ENCODE measurements around the gene ARID5B. TPM values are rescaled to one million over a fixed set of nuclear protein-coding genes. Genes with fewer than 3 reads are reported as not detected.

ARID5B gene
- total RNA-seq, 2 experiments from 2014 or later = 34.8 to 35.9 TPM

DNA sequence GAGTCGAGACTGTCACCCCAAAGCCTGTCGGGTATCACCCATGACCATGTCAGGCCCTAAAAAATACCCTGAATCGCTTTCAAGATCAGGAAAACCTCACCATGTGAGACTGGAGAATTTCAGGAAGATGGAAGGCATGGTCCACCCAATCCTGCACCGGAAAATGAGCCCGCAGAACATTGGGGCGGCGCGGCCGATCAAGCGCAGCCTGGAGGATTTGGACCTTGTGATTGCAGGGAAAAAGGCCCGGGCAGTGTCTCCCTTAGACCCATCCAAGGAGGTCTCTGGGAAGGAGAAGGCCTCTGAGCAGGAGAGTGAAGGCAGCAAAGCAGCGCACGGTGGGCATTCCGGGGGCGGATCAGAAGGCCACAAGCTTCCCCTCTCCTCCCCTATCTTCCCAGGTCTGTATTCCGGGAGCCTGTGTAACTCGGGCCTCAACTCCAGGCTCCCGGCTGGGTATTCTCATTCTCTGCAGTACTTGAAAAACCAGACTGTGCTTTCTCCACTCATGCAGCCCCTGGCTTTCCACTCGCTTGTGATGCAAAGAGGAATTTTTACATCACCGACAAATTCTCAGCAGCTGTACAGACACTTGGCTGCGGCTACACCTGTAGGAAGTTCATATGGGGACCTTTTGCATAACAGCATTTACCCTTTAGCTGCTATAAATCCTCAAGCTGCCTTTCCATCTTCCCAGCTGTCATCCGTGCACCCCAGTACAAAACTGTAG, 191.0 kb downstream of the ARID5B start:
- Mint-ChIP-seq H3K27me3 (no peaks in the 10 kb centered on the region), H3K4me3 (no peak overlapping the region), H3K36me3 (peaks cover 90% of the 10 kb centered on the region), H3K27ac (no peak overlapping the region), H3K4me1 (peaks cover 33% of the 10 kb centered on the region), H3K9me3 (ENCODE audit: low read depth) (no peaks in the 10 kb centered on the region)
- ATAC-seq = no peak
- DNase-seq = no peak
- CTCF ChIA-PET = no interaction called here

GRCh38 chr10:62093863-62094291, 192.4 kb downstream of the ARID5B start:
- Mint-ChIP-seq H3K4me1 (peaks cover 30% of the 10 kb centered on the region), H3K27ac (no peak overlapping the region), H3K4me3 (no peak overlapping the region), H3K9me3 (ENCODE audit: low read depth) (no peaks in the 10 kb centered on the region), H3K36me3 (peaks cover 82% of the 10 kb centered on the region), H3K27me3 (no peaks in the 10 kb centered on the region)
- DNase-seq (no peak), ATAC-seq (no peak)
- CTCF ChIA-PET = no interaction called here

DNA sequence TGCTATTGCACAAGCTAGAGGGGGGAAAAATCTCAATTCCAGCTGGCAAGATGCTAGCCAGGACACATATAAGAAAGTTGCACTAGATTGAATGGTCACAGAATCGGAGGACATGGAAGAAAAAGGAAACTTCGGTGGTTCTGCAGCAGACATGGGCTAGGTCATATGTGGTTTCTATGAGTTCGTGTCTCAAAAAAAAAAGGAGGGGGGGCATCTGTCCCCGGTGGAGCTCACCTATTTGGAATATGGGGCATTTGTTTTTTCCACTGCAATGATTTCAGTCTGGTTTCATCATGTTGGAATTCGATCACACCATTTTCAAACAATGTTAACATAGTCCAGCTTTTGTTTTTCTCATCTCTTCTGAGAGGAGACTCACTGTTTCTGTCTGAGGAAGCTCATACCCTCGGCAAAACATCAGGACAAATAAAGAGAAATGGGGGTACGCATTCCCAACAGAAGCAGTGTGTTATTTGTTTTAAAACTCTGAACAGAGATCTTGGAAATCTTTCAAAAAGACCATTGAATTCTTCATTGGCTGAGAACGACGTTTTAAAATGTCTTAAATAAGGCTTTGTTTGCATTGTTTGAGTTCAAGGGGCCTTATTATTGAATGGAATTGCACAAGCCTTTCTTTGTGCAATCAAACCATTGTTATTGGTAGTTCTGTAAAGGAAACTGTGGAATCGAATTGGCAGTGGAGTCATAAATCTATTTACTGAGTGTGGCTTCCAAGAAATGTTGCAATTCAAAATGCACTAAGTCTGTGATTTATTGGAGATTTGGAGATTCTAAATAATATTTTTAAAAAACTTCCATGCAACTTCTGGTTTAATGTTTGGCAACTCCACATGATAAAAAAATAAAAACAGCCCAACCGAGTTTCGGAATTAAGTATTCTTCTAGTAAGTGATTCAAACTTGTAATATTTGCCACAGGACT, 194.0 kb downstream of the ARID5B start:
- CTCF ChIA-PET = interaction anchor here (1.5 kb wide), 1 partner anchor 12 kb away, joined by 3 read pairs; no protein-coding TSS in a partner anchor
- H3K27ac Mint-ChIP-seq = no peak overlapping the region
- H3K4me3 Mint-ChIP-seq = no peak overlapping the region
- ATAC-seq (no peak), DNase-seq (no peak)
- no peaks in the 10 kb centered on the region for H3K27me3 Mint-ChIP-seq
- no peaks in the 10 kb centered on the region for H3K9me3 Mint-ChIP-seq (ENCODE audit: low read depth)
- H3K36me3 Mint-ChIP-seq = peaks cover 67% of the 10 kb centered on the region
- H3K4me1 Mint-ChIP-seq = peaks cover 22% of the 10 kb centered on the region

- Mint-ChIP-seq H3K27ac (peak overlapping the region; percentile 56), H3K36me3 (peaks cover 58% of the 10 kb centered on the region), H3K4me1 (peaks cover 22% of the 10 kb centered on the region), H3K9me3 (ENCODE audit: low read depth) (no peaks in the 10 kb centered on the region), H3K4me3 (no peak overlapping the region), H3K27me3 (no peaks in the 10 kb centered on the region)
- ATAC-seq (no peak), DNase-seq (no peak)
- CTCF ChIA-PET = interaction anchor here (1.5 kb wide), 1 partner anchor 11 kb away, joined by 3 read pairs; no protein-coding TSS in a partner anchor
These were observed 194.9 kb downstream of the ARID5B start for GRCh38 chr10:62096256-62096933.

DNA sequence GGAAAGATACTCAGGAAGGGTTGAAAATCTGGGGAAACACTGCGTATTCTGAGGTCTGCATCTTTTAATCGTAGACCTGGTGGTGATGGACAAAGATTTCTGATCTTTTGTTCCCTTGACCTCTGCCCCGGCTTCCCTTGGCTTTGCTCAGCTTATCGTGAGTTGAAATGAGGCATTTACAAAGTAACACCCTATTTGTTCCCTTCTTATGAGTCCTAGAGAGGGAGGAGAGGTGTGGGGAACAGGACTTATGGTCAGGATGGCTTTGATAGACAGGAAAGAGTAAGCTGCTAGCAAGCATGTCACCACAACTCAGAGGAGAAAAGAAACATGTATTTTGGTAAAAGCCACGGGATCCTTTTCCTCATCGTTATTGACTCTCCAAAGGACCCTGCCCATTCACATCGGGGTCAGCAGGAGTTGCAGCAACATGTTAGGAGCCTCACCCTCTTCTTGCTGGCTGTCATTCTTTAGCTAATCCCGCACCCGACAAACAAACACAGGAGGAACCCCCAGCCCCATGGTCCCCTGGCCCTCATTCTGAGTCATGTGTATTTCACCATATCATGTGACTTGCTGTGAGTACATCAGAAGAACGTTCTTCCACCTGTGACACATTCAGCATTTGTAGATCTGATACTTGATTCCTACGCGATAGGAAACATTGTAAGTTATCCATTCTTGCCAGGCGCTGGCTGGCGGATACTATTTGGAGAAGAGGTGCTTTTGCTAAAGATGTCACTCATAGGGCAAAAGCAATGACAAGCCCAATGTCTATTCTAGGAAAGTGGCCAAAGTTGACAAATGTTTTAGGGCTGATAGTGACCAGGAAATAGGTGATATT, 197.0 kb downstream of the ARID5B start:
- H3K27me3 Mint-ChIP-seq = no peaks in the 10 kb centered on the region
- CTCF ChIA-PET = no interaction called here
- H3K36me3 Mint-ChIP-seq = peaks cover 38% of the 10 kb centered on the region
- no peak for DNase-seq
- H3K4me3 Mint-ChIP-seq = no peak overlapping the region
- ATAC-seq = no peak
- H3K9me3 Mint-ChIP-seq (ENCODE audit: low read depth) = no peaks in the 10 kb centered on the region
- peaks cover 21% of the 10 kb centered on the region for H3K4me1 Mint-ChIP-seq
- no peak overlapping the region for H3K27ac Mint-ChIP-seq

- Mint-ChIP-seq H3K27me3 (no peaks in the 10 kb centered on the region), H3K4me1 (peaks cover 21% of the 10 kb centered on the region), H3K9me3 (ENCODE audit: low read depth) (no peaks in the 10 kb centered on the region), H3K36me3 (peaks cover 30% of the 10 kb centered on the region), H3K4me3 (no peak overlapping the region), H3K27ac (no peak overlapping the region)
- CTCF ChIA-PET = interaction anchor here (0.6 to 1.3 kb wide), 3 partner anchors 12 to 216 kb away, joined by 3 to 4 read pairs (median 3); no protein-coding TSS in a partner anchor
- DNase-seq (no peak), ATAC-seq (no peak)
These were observed 197.8 kb downstream of the ARID5B start for GRCh38 chr10:62099299-62099698.

DNA sequence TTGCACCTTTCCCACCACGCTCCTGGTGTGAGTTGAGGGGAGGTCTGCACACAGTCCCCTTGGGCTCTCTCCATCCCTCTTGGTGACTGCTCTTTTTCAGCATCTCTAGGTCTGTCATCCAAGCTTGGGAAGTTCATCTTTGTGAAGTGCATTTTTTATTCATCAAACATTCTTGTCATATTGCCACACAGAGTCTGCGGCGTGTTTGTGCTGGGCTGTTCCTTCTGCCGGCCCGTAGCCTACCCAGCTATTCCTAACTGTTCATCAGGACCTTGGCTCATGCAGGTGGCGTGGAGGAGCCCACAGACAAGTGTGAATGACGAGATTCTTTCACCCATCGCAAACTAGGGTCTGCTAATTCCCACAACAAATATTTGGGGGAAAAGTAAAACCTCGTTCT, 202.4 kb downstream of the ARID5B start:
- Mint-ChIP-seq H3K36me3 (peaks cover 3% of the 10 kb centered on the region), H3K27ac (no peak overlapping the region), H3K4me1 (peaks cover 25% of the 10 kb centered on the region), H3K4me3 (no peak overlapping the region), H3K9me3 (ENCODE audit: low read depth) (no peaks in the 10 kb centered on the region), H3K27me3 (no peaks in the 10 kb centered on the region)
- ATAC-seq (no peak), DNase-seq (no peak)
- CTCF ChIA-PET = no interaction called here

DNA sequence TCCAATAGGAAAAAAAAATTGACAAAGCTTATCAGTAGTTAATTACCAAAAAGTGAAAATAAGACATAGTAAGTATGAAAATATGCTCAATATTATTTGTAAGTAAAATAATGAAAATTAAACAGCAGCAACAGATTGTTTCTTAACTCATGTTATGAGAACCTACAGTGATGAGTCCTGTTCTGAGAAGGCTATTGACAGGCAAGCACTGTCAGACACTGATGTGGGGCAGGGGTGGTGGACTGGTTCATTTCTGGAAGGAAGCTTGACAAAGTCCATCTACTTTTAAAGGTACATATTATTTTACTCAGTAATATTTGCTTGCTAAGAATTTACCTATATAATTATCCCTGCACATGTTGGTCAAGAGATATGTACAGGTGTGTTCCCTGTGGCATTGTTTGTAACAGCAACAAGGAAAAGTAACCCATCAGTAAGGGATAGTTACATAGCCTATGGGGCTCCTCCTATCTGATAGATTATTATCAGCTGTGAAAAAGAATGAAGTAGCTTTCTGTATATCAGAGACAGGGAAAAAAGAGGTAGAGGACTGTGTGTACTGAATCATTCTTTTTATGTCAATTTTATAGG, 205.5 kb downstream of the ARID5B start:
- CTCF ChIA-PET = interaction anchor here (0.7 to 1.1 kb wide), 4 partner anchors 9 to 69 kb away, joined by 3 read pairs; no protein-coding TSS in a partner anchor
- peaks cover 5% of the 10 kb centered on the region for H3K36me3 Mint-ChIP-seq
- DNase-seq = no peak
- H3K4me1 Mint-ChIP-seq = peaks cover 41% of the 10 kb centered on the region
- H3K27ac Mint-ChIP-seq = no peak overlapping the region
- H3K4me3 Mint-ChIP-seq = no peak overlapping the region
- H3K9me3 Mint-ChIP-seq (ENCODE audit: low read depth) = no peaks in the 10 kb centered on the region
- ATAC-seq = peak; percentile 57
- H3K27me3 Mint-ChIP-seq = no peaks in the 10 kb centered on the region

DNA sequence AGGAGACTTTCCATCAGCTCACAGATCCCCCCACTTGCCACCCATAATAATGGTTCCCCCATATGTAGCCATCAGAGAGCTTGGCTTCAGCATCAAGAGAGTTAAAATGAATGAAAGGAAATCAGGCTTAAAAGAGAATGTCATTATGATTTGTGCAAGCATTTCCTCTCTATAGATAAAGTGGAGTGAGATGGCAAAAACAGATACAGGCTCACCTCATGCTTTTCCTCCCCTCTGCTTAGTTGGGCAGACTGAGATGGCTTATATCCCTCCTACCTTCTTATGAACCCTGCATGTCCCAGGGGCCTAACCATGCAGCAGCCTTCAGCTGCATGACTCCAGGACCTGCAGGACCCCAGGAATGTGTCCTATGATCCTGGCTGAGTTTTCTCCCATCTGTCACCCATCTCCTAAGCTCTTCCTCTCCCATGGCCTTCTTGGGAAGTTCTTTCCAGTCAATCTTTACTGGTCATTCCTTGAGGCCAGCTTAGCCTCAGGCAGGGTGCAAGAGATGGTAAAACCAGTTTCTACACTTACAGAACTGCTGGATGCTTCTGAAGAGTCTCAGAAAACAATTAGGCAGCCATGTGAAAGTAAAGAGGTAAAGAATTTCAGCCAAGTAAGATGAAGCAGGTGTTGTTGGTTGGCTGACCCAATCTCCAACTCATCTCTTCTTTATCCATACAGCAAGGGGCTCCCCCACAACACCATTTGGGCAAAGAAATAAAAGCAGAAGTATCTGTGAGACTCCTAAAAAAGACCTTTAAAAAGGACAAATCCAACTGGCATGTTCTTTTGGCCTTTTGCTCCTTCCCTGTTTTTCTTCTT, 207.5 kb downstream of the ARID5B start:
- CTCF ChIA-PET = interaction anchor here (0.8 kb wide), 2 partner anchors 62 to 136 kb away, joined by 3 read pairs; no protein-coding TSS in a partner anchor
- H3K27ac Mint-ChIP-seq = peak overlapping the region; percentile 64
- ATAC-seq = peak; percentile 53

GRCh38 chr10:62109587-62110293, 208.2 kb downstream of the ARID5B start:
- Mint-ChIP-seq H3K9me3 (ENCODE audit: low read depth) (no peaks in the 10 kb centered on the region), H3K27me3 (no peaks in the 10 kb centered on the region), H3K4me3 (no peak overlapping the region), H3K27ac (peak overlapping the region; percentile 8), H3K4me1 (peaks cover 51% of the 10 kb centered on the region), H3K36me3 (peaks cover 11% of the 10 kb centered on the region)
- ATAC-seq (no peak), DNase-seq (no peak)
- CTCF ChIA-PET = interaction anchor here (0.9 kb wide), 1 partner anchor 135 kb away, joined by 5 read pairs; no protein-coding TSS in a partner anchor

More for the DNA sequence above, 207.5 kb downstream of the ARID5B start:
- Mint-ChIP-seq H3K27me3 (no peaks in the 10 kb centered on the region), H3K4me1 (peaks cover 49% of the 10 kb centered on the region), H3K4me3 (no peak overlapping the region), H3K36me3 (peaks cover 9% of the 10 kb centered on the region), H3K9me3 (ENCODE audit: low read depth) (no peaks in the 10 kb centered on the region)
- no peak for DNase-seq

DNA sequence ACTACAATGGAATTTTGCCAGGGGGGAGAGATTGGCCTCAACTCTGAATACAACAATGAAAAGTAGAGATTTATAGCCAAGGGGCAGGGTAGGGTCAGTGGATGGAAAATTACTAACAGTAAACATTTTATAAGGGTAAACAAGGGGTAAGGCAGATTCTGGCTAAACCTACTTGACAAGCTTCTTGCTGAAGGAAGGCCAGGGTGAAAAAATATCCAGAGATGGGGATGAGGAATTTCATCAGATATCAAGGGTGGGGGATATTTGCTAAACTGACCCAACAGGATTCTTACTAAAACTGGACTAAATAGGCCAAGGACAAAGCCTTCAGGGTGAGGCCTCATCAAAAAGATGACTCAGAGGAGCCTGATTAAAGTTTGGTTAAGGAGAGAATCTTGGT, 210.8 kb downstream of the ARID5B start:
- no peaks in the 10 kb centered on the region for H3K27me3 Mint-ChIP-seq
- DNase-seq (no peak), ATAC-seq (no peak)
- no peak overlapping the region for H3K27ac Mint-ChIP-seq
- H3K36me3 Mint-ChIP-seq = peaks cover 13% of the 10 kb centered on the region
- CTCF ChIA-PET = no interaction called here
- H3K4me1 Mint-ChIP-seq = peaks cover 37% of the 10 kb centered on the region
- no peak overlapping the region for H3K4me3 Mint-ChIP-seq
- H3K9me3 Mint-ChIP-seq (ENCODE audit: low read depth) = no peaks in the 10 kb centered on the region

Measured in activated CD8-positive, alpha-beta memory T cell treated with anti-CD3 and anti-CD28 coated beads, Interleukin-2, amount 10 ng/mL, durations not matched to agents 7 days and 5 days (primary cell).